Lung (tissue), 12 donors: ENCODE results near the gene KLHL30. TPM values are rescaled to one million over a fixed set of nuclear protein-coding genes. Genes with fewer than 3 reads are reported as not detected.
A peak's percentile ranks its signal among the peaks of the same experiment; 100 is the strongest.

Source experiments
- ATAC-seq: fragments of 200-7000 bp; cut with Tn5 transposase; one replicate; pipeline ENCODE4 v1.9.1; 2020; ENCODE audit warnings: moderate number of reproducible peaks; ENCODE audit not compliant: insufficient read depth, low FRiP score
- DNase-seq, 3 donors: peaks; one replicate each; pipeline ENCODE4 v3.0.0-alpha.2; 2013 to 2017
- H3K27ac ChIP-seq, 2 donors: one replicate each; pipeline ENCODE4 v1.5.1; 2013; ENCODE audit warnings: mild to moderate bottlenecking in 2 of 2, moderate library complexity in 2 of 2, control low read depth in 1 of 2, inconsistent platforms in 1 of 2, low read depth in 1 of 2, low read length in 1 of 2
- H3K27me3 ChIP-seq, 3 donors: one replicate each; pipeline ENCODE4 v1.5.1; 2013; ENCODE audit warnings: low read length in 2 of 3; ENCODE audit not compliant: control insufficient read depth in 3 of 3, insufficient read depth in 3 of 3
- H3K36me3 ChIP-seq, 4 donors: one replicate each; pipeline ENCODE4 v1.5.1; 2013; ENCODE audit warnings: low read length in 4 of 4, mild to moderate bottlenecking in 1 of 4, moderate library complexity in 1 of 4; ENCODE audit not compliant: control insufficient read depth in 4 of 4, insufficient read depth in 4 of 4
- H3K4me1 ChIP-seq, 5 donors: one replicate each; pipeline ENCODE4 v1.5.1; 2013; ENCODE audit warnings: low read length in 5 of 5, mild to moderate bottlenecking in 2 of 5, moderate library complexity in 1 of 5; ENCODE audit not compliant: control insufficient read depth in 5 of 5, insufficient read depth in 5 of 5
- H3K4me3 ChIP-seq: one replicate; pipeline ENCODE4 v1.5.1; 2013; ENCODE audit warnings: mild to moderate bottlenecking, control low read depth, moderate library complexity
- H3K9ac ChIP-seq, 2 donors: one replicate each; pipeline ENCODE4 v1.5.1; 2013; ENCODE audit warnings: low read length in 2 of 2, control low read depth in 1 of 2; ENCODE audit not compliant: insufficient read depth in 1 of 2
- H3K9me3 ChIP-seq, 4 donors: one replicate each; pipeline ENCODE4 v1.5.1; 2013; ENCODE audit warnings: low read length in 3 of 4, mild to moderate bottlenecking in 1 of 4, moderate library complexity in 1 of 4; ENCODE audit not compliant: control insufficient read depth in 4 of 4, insufficient read depth in 3 of 4
- CTCF ChIP-seq: IDR thresholded peaks from 2 replicates; pipeline ENCODE4 v1.5.1; 2012; ENCODE audit warnings: mild to moderate bottlenecking; ENCODE audit errors: control extremely low read depth, extremely low read depth
- WGBS, 2 donors: extraction: QIAGEN DNeasy Blood & Tissue Kit; methylation state at CpG; one replicate each; pipeline ENCODE4 v1.1.7; 2013; 5-methylcytosine and 5-hydroxymethylcytosine counted together
- polyA plus RNA-seq, 2 donors: library from polyadenylated mRNA; stranded (reverse); fragments of 200-250 nt; gene quantifications; one replicate each; pipeline ENCODE4 v1.2.1, GENCODE V29; 2013
- total RNA-seq, 2 donors: library from RNA; depleted of rRNA in 1 of 2; stranded (reverse); fragments of >200 nt in 1 of 2; gene quantifications; one replicate each; pipeline ENCODE4 v1.2.1, GENCODE V29; 2014 to 2021
- donor health status: control.
- donor health status: control.
- donor health status: Bipolar disorder and iron deficiency.
- donor health status: healthy.
- donor health status: DM: yes; HTN: yes; CAD: no.

The KLHL30 gene
- total and polyA plus RNA-seq, 4 donors: 0.18 to 2.1 (median 0.39) TPM

GRCh38 chr2:238125127-238125885, 13.2 kb upstream of the KLHL30 start:
- no peak for DNase-seq

GRCh38 chr2:238126338-238126737, 12.1 kb upstream of the KLHL30 start:
- no peak for ATAC-seq
- H3K4me3 ChIP-seq: no peak overlapping the region
- no peak overlapping the region for H3K27ac ChIP-seq
- H3K4me1 ChIP-seq: peaks cover 0 to 16% (median 4%) of the 10 kb centered on the region in 5 donors
- no peaks in the 10 kb centered on the region for H3K27me3 ChIP-seq
- no peak for DNase-seq
- H3K36me3 ChIP-seq: no peaks in the 10 kb centered on the region
- H3K9me3 ChIP-seq: peaks cover 0 to 3% (median 0%) of the 10 kb centered on the region in 4 donors
- 96 to 100% methylated on average over 2 of the region's 2 CpGs for WGBS, 2 donors
- H3K9ac ChIP-seq: peak overlapping the region in 1 of 2 donors; percentile 74
- no peak for TF ChIP-seq CTCF

More at GRCh38 chr2:238125127-238125885, 13.2 kb upstream of the KLHL30 start:
- Histone ChIP-seq H3K4me1 (peaks cover 0 to 20% (median 4%) of the 10 kb centered on the region in 5 donors), H3K27me3 (no peaks in the 10 kb centered on the region), H3K9ac (no peak overlapping the region), H3K27ac (no peak overlapping the region), H3K36me3 (no peaks in the 10 kb centered on the region), H3K4me3 (no peak overlapping the region), H3K9me3 (peaks cover 0 to 3% (median 0%) of the 10 kb centered on the region in 4 donors)
- ATAC-seq: no peak
- TF ChIP-seq CTCF: no peak
- 85 to 90% methylated on average over 20 of the region's 20 CpGs for WGBS, 2 donors

- peak overlapping the region in 1 of 2 donors; percentile 74 for H3K9ac ChIP-seq
- H3K4me3 ChIP-seq: no peak overlapping the region
- DNase-seq (no peak), ATAC-seq (no peak)
- 93 to 94% methylated on average over 2 of the region's 2 CpGs for WGBS, 2 donors
- no peak overlapping the region for H3K27ac ChIP-seq
- no peak for TF ChIP-seq CTCF
- H3K4me1 ChIP-seq: peaks cover 0 to 16% (median 4%) of the 10 kb centered on the region in 5 donors
- no peaks in the 10 kb centered on the region for H3K36me3 ChIP-seq
- no peaks in the 10 kb centered on the region for H3K27me3 ChIP-seq
- H3K9me3 ChIP-seq: peaks cover 0 to 3% (median 0%) of the 10 kb centered on the region in 4 donors
Measured at GRCh38 chr2:238126775-238127164, 11.7 kb upstream of the KLHL30 start.
